A673 (cell line): ENCODE data around the gene SHISA2. TPM values are rescaled to one million over a fixed set of nuclear protein-coding genes. Genes with fewer than 3 reads are reported as not detected.

Source experiments
- BruUV-seq: library from RNA; stranded (reverse); fragments of 400-500 nt; replicated peaks from 2 replicates; lab custom pipeline; 2021; lab: Mats Ljungman, UMichigan
- CTCF ChIA-PET: fragments of 300-600 bp; sonication (Branson Sonifier 250); formaldehyde crosslinking; loops from one replicate; lab custom pipeline; 2022; ENCODE audit warnings: antibody characterized with exemption; lab: Charles Lee
- POLR2A ChIA-PET: fragments of 300-600 bp; sonication (Branson Sonifier 250); formaldehyde crosslinking; loops from one replicate; lab custom pipeline; 2022; ENCODE audit warnings: antibody characterized with exemption; ENCODE audit not compliant: low non-redundant PET; lab: Charles Lee
- DNase-seq: peaks from one replicate; pipeline ENCODE4 v3.0.0-alpha.2; 2015; ENCODE audit warnings: low spot score
- H3K27ac ChIP-seq: fragments of 200-600 bp; sonication (generic); 2 replicates; pipeline ENCODE4 v1.5.1; 2016; ENCODE audit warnings: mixed run types, low read depth, mild to moderate bottlenecking, mixed read lengths, antibody characterized with exemption, low read length; ENCODE audit not compliant: poor library complexity, severe bottlenecking
- H3K27me3 ChIP-seq: fragments of 200-600 bp; sonication (generic); replicated peaks from 2 replicates; pipeline ENCODE4 v1.6.1; 2017; ENCODE audit warnings: mixed run types, low read depth, mild to moderate bottlenecking, mixed read lengths, antibody characterized with exemption, low read length; ENCODE audit not compliant: insufficient read depth, poor library complexity
- H3K36me3 ChIP-seq: fragments of 200-600 bp; sonication (generic); 2 replicates; pipeline ENCODE4 v1.6.1; 2016; ENCODE audit warnings: mixed run types, mild to moderate bottlenecking, mixed read lengths, antibody characterized with exemption, low read length; ENCODE audit not compliant: insufficient read depth, poor library complexity, severe bottlenecking
- H3K4me1 ChIP-seq: fragments of 200-600 bp; sonication (generic); 2 replicates; pipeline ENCODE4 v1.6.1; 2017; ENCODE audit warnings: mixed run types, mild to moderate bottlenecking, mixed read lengths, antibody characterized with exemption, low read length; ENCODE audit not compliant: insufficient read depth, poor library complexity, severe bottlenecking
- H3K4me3 ChIP-seq: fragments of 200-600 bp; sonication (generic); 2 replicates; pipeline ENCODE4 v1.5.1; 2016; ENCODE audit warnings: low read depth, mixed run types, mild to moderate bottlenecking, mixed read lengths, low read length; ENCODE audit not compliant: poor library complexity, severe bottlenecking
- H3K9me3 ChIP-seq: fragments of 200-600 bp; sonication (generic); 2 replicates; pipeline ENCODE4 v1.6.1; 2016; ENCODE audit warnings: mixed run types, low read depth, mild to moderate bottlenecking, mixed read lengths, antibody characterized with exemption, low read length; ENCODE audit not compliant: poor library complexity, severe bottlenecking
- CTCF ChIP-seq: fragments of 300-800, 200-600 bp; sonication (generic); conservative IDR thresholded peaks from 2 replicates; pipeline ENCODE4 v1.5.1; 2017; ENCODE audit warnings: low read depth, mild to moderate bottlenecking, antibody characterized with exemption, low read length, moderate library complexity, mixed read lengths
- EZH2 ChIP-seq: fragments of 200-600 bp; sonication (generic); IDR thresholded peaks from 2 replicates; pipeline ENCODE4 v1.6.1; 2017; ENCODE audit warnings: borderline replicate concordance, low read depth, mild to moderate bottlenecking, mixed read lengths, antibody characterized with exemption, low read length; ENCODE audit not compliant: poor library complexity, severe bottlenecking
- intact Hi-C: fragments of 100-400 bp; cut with micrococcal nuclease; formaldehyde crosslinking; loops from one replicate; pipeline ENCODE4 v1.10.0; 2022; ENCODE audit not compliant: unreplicated experiment
- total RNA-seq: library from RNA; stranded (reverse); gene quantifications from 2 replicates; pipeline ENCODE4 v1.2.3, GENCODE V29; 2021

The SHISA2 gene
- total RNA-seq, 1 experiment from 2014 or later, result 1.2 TPM

- no peak for DNase-seq
- ChIA-PET POLR2A (no interaction called here), CTCF (no interaction called here)
- H3K4me3 ChIP-seq, result no peak overlapping the region
- no peaks in the 10 kb centered on the region for H3K27me3 ChIP-seq
- H3K36me3 ChIP-seq, result no peaks in the 10 kb centered on the region
- TF ChIP-seq EZH2, result no peak
- no peak for TF ChIP-seq CTCF
- BruUV-seq, result no TSS peak
- H3K27ac ChIP-seq, result no peak overlapping the region
- H3K9me3 ChIP-seq, result no peaks in the 10 kb centered on the region
- intact Hi-C loops, result no loop called here
- H3K4me1 ChIP-seq, result no peaks in the 10 kb centered on the region
Observed at GRCh38 chr13:26058704-26059103, 6.9 kb upstream of the SHISA2 start.

- TF ChIP-seq CTCF, result no peak
- Histone ChIP-seq H3K4me1 (peaks cover 15% of the 10 kb centered on the region), H3K4me3 (no peak overlapping the region), H3K36me3 (no peaks in the 10 kb centered on the region), H3K9me3 (no peaks in the 10 kb centered on the region), H3K27me3 (peaks cover 26% of the 10 kb centered on the region), H3K27ac (no peak overlapping the region)
- no TSS peak for BruUV-seq
- intact Hi-C loops, result no loop called here
- DNase-seq, result no peak
- POLR2A ChIA-PET, result no interaction called here
- CTCF ChIA-PET, result no interaction called here
Observed at GRCh38 chr13:26054896-26055295, 3.1 kb upstream of the SHISA2 start.

GRCh38 chr13:26053418-26053980, 1.7 kb upstream of the SHISA2 start:
- POLR2A ChIA-PET, result no interaction called here
- BruUV-seq, result no TSS peak
- no peak for TF ChIP-seq CTCF
- no peak for TF ChIP-seq EZH2
- intact Hi-C loops, result no loop called here
- Histone ChIP-seq H3K27me3 (peaks cover 40% of the 10 kb centered on the region), H3K4me1 (peaks cover 19% of the 10 kb centered on the region), H3K9me3 (no peaks in the 10 kb centered on the region), H3K36me3 (no peaks in the 10 kb centered on the region), H3K4me3 (no peak overlapping the region), H3K27ac (no peak overlapping the region)
- CTCF ChIA-PET, result no interaction called here
- no peak for DNase-seq
